Esophagus muscularis mucosa (tissue), 3 donors: ENCODE results near the gene PDLIM5.

Source experiments
- POLR2A ChIP-seq: fragments of 450-650 bp; IDR thresholded peaks from one replicate; pipeline ENCODE4 v1.6.1; 2017; ENCODE audit warnings: antibody characterized with exemption, moderate library complexity, mild to moderate bottlenecking, low read depth
- TF ChIP-seq, protein P1 (sequence below), 3 experiments: fragments of 200-600 bp in 2 of 3; fragments of 450-650 bp in 1 of 3; sonication (generic) in 2 of 3; IDR thresholded peaks; one replicate each; pipeline ENCODE4 v1.5.1; 2017 to 2019; ENCODE audit warnings: antibody characterized with exemption in 3 of 3, mild to moderate bottlenecking in 2 of 3, moderate library complexity in 1 of 3

DNA sequence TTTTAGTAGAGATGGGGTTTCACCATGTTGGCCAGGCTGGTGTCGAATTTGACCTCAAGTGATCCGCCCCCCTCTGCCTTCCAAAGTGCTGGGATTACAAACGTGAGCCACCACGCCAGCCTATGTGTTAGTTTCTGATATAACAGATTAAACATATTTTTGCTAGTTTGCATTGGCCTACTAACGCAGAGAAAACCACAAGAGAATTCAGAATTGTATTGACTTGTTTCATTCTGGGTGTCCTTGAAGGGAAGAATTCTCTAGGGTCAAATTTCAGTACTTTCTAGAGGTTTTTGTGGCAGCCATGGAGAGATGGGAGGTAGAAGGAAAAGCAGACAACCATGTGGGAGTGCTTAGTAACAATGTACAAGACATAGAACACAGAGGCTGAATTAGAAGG, 259.9 kb downstream of the PDLIM5 start:
- TF ChIP-seq, protein P1, sequence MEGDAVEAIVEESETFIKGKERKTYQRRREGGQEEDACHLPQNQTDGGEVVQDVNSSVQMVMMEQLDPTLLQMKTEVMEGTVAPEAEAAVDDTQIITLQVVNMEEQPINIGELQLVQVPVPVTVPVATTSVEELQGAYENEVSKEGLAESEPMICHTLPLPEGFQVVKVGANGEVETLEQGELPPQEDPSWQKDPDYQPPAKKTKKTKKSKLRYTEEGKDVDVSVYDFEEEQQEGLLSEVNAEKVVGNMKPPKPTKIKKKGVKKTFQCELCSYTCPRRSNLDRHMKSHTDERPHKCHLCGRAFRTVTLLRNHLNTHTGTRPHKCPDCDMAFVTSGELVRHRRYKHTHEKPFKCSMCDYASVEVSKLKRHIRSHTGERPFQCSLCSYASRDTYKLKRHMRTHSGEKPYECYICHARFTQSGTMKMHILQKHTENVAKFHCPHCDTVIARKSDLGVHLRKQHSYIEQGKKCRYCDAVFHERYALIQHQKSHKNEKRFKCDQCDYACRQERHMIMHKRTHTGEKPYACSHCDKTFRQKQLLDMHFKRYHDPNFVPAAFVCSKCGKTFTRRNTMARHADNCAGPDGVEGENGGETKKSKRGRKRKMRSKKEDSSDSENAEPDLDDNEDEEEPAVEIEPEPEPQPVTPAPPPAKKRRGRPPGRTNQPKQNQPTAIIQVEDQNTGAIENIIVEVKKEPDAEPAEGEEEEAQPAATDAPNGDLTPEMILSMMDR (IDR thresholded peaks at IDR 0.05): no peak
- TF ChIP-seq POLR2A: no peak
